H1 (cell line): ENCODE measurements around the gene GADL1. TPM values are rescaled to one million over a fixed set of nuclear protein-coding genes. Genes with fewer than 3 reads are reported as not detected.

Experiments used
- CTCF ChIA-PET: fragments of 300-600 bp; sonication (Branson Sonifier 250); formaldehyde crosslinking; loops from one replicate; lab custom pipeline; 2021; ENCODE audit not compliant: partially characterized antibody; lab: Charles Lee
- POLR2A ChIA-PET: fragments of 300-600 bp; sonication (Branson Sonifier 250); formaldehyde crosslinking; loops from one replicate; lab custom pipeline; 2021; ENCODE audit warnings: inconsistent platforms; ENCODE audit not compliant: partially characterized antibody; lab: Charles Lee
- DNase-seq, 2 experiments: peaks; one replicate each; pipeline versions ENCODE4 v3.0.0 to v3.0.0-alpha.2; 2010 to 2022; ENCODE audit warnings: low spot score in 2 of 2, low read depth in 1 of 2, mixed read lengths in 1 of 2
- FAIRE-seq: peaks from 2 replicates; lab custom pipeline; 2011; peaks lifted over from hg19 to GRCh38; lab: Jason Lieb, UNC
- H2AFZ ChIP-seq: 2 replicates; pipeline ENCODE4 v1.8.1; 2012; ENCODE audit warnings: low read length, inconsistent platforms
- H2AK5ac ChIP-seq: 2 replicates; pipeline ENCODE4 v1.6.1; 2013; ENCODE audit warnings: low read depth, low read length
- H2BK120ac ChIP-seq: replicated peaks from 2 replicates; pipeline ENCODE3; 2013; ENCODE audit warnings: low read depth, low read length, inconsistent platforms
- H2BK12ac ChIP-seq: 2 replicates; pipeline ENCODE4 v1.6.1; 2013; ENCODE audit warnings: low read depth, low read length
- H2BK15ac ChIP-seq: 2 replicates; pipeline ENCODE4 v1.6.1; 2013; ENCODE audit warnings: low read length
- H2BK20ac ChIP-seq: 2 replicates; pipeline ENCODE4 v1.6.1; 2013; ENCODE audit warnings: low read length
- H2BK5ac ChIP-seq: 2 replicates; pipeline ENCODE4 v1.6.1; 2013; ENCODE audit warnings: low read depth, low read length
- H3K14ac ChIP-seq: 2 replicates; pipeline ENCODE4 v1.6.1; 2013; ENCODE audit warnings: inconsistent platforms; ENCODE audit not compliant: insufficient read length
- H3K18ac ChIP-seq: 2 replicates; pipeline ENCODE4 v1.6.1; 2013; ENCODE audit warnings: low read length; ENCODE audit errors: extremely low read depth
- H3K23ac ChIP-seq: 2 replicates; pipeline ENCODE4 v1.6.1; 2013; ENCODE audit warnings: inconsistent platforms; ENCODE audit not compliant: insufficient read length
- H3K23me2 ChIP-seq: 2 replicates; pipeline ENCODE4 v1.6.1; 2013; ENCODE audit warnings: low read depth, low read length
- H3K27ac ChIP-seq: 2 replicates; pipeline ENCODE4 v1.6.1; 2011; ENCODE audit warnings: low read depth, low read length, inconsistent platforms
- H3K27me3 ChIP-seq, 4 experiments: replicated peaks in 1 of 4; 1 replicate in 1 of 4; 2 replicates in 3 of 4; pipeline versions ENCODE4 v1.6.1 to v1.8.1; 2011 to 2013; ENCODE audit warnings: low read length in 3 of 4, mild to moderate bottlenecking in 3 of 4, inconsistent platforms in 2 of 4, mixed read lengths in 2 of 4, moderate library complexity in 1 of 4; ENCODE audit not compliant: control insufficient read depth in 3 of 4, insufficient read depth in 3 of 4; ENCODE audit errors: extremely low read depth in 1 of 4
- H3K36me3 ChIP-seq, 4 experiments: 2 replicates each; pipeline versions ENCODE4 v1.6.1 to v1.8.1; 2011 to 2013; ENCODE audit warnings: mild to moderate bottlenecking in 4 of 4, low read length in 3 of 4, moderate library complexity in 2 of 4, control low read depth in 1 of 4, inconsistent platforms in 1 of 4; ENCODE audit not compliant: insufficient read depth in 4 of 4, control insufficient read depth in 2 of 4
- H3K4ac ChIP-seq: replicated peaks from 2 replicates; pipeline ENCODE3; 2013; ENCODE audit warnings: low read length, low read depth, mixed read lengths, inconsistent platforms; ENCODE audit not compliant: insufficient read length
- H3K4me1 ChIP-seq, 4 experiments: replicated peaks in 1 of 4; 1 replicate in 1 of 4; 2 replicates in 3 of 4; pipeline versions ENCODE4 v1.6.1 to v1.8.1; 2011 to 2013; ENCODE audit warnings: low read length in 3 of 4, inconsistent platforms in 2 of 4, mixed read lengths in 1 of 4; ENCODE audit not compliant: insufficient read depth in 4 of 4, control insufficient read depth in 3 of 4
- H3K4me2 ChIP-seq, 2 experiments: 2 replicates each; pipeline versions ENCODE4 v1.6.1 to v1.8.1; 2011 to 2013; ENCODE audit warnings: low read depth in 2 of 2, low read length in 2 of 2, control low read depth in 1 of 2, inconsistent platforms in 1 of 2, mild to moderate bottlenecking in 1 of 2; ENCODE audit not compliant: insufficient read depth in 1 of 2
- H3K4me3 ChIP-seq, 4 experiments: fragments of 200-600, 300-600 bp in 1 of 4; sonication (generic), shearing (Covaris generic), sonication (Bioruptor Twin) in 1 of 4; 2 replicates each; pipeline versions ENCODE4 v1.5.1 to v1.8.1; 2011 to 2016; ENCODE audit warnings: low read length in 4 of 4, low read depth in 3 of 4, control low read depth in 2 of 4, inconsistent platforms in 2 of 4, mild to moderate bottlenecking in 2 of 4, mixed read lengths in 1 of 4, moderate library complexity in 1 of 4; ENCODE audit not compliant: insufficient read depth in 2 of 4; ENCODE audit errors: extremely low read depth in 1 of 4
- H3K56ac ChIP-seq: replicated peaks from 2 replicates; pipeline ENCODE3; 2013; ENCODE audit warnings: low read depth, mild to moderate bottlenecking, mixed read lengths, low read length, inconsistent platforms; ENCODE audit not compliant: insufficient read length
- H3K79me1 ChIP-seq: 2 replicates; pipeline ENCODE4 v1.6.1; 2013; ENCODE audit warnings: low read depth, low read length, control low read depth
- H3K79me2 ChIP-seq, 2 experiments: 2 replicates each; pipeline versions ENCODE4 v1.6.1 to v1.8.1; 2012 to 2013; ENCODE audit warnings: low read length in 2 of 2, mild to moderate bottlenecking in 2 of 2, inconsistent platforms in 1 of 2; ENCODE audit not compliant: insufficient read depth in 2 of 2, control insufficient read depth in 1 of 2
- H3K9ac ChIP-seq, 4 experiments: replicated peaks in 1 of 4; 1 replicate in 1 of 4; 2 replicates in 3 of 4; pipeline versions ENCODE4 v1.6.1 to v1.8.1; 2011 to 2013; ENCODE audit warnings: low read depth in 3 of 4, low read length in 3 of 4, control low read depth in 2 of 4, mild to moderate bottlenecking in 2 of 4, moderate library complexity in 2 of 4, inconsistent platforms in 1 of 4; ENCODE audit errors: extremely low read depth in 1 of 4
- H3K9me3 ChIP-seq, 2 experiments: 2 replicates each; pipeline versions ENCODE4 v1.6.1 to v1.8.1; 2012 to 2013; ENCODE audit warnings: mild to moderate bottlenecking in 2 of 2, moderate library complexity in 2 of 2, control low read depth in 1 of 2, inconsistent platforms in 1 of 2, low read depth in 1 of 2, low read length in 1 of 2, mixed read lengths in 1 of 2; ENCODE audit not compliant: insufficient read depth in 2 of 2
- H4K20me1 ChIP-seq, 2 experiments: replicated peaks in 1 of 2; 2 replicates each; pipeline versions ENCODE3 to v1.8.1; 2011 to 2013; ENCODE audit warnings: inconsistent platforms in 2 of 2, low read length in 2 of 2, mild to moderate bottlenecking in 1 of 2; ENCODE audit not compliant: insufficient read depth in 2 of 2, control insufficient read depth in 1 of 2
- H4K5ac ChIP-seq: 2 replicates; pipeline ENCODE4 v1.6.1; 2013; ENCODE audit warnings: low read length, low read depth, mixed read lengths, inconsistent platforms; ENCODE audit not compliant: insufficient read length
- H4K8ac ChIP-seq: 2 replicates; pipeline ENCODE4 v1.8.0; 2013; ENCODE audit warnings: mild to moderate bottlenecking, moderate library complexity, low read length, inconsistent platforms; ENCODE audit not compliant: insufficient read depth; ENCODE audit errors: extremely low read depth
- H4K91ac ChIP-seq: replicated peaks from 2 replicates; pipeline ENCODE3; 2013; ENCODE audit warnings: low read length, mixed read lengths, inconsistent platforms; ENCODE audit not compliant: insufficient read length
- CTBP2 ChIP-seq: IDR thresholded peaks from 2 replicates; pipeline ENCODE4 v1.7.0; 2011; ENCODE audit warnings: borderline replicate concordance, mild to moderate bottlenecking, moderate library complexity, mixed read lengths, low read length; ENCODE audit not compliant: insufficient read depth, insufficient read length
- MAX ChIP-seq: IDR thresholded peaks from 2 replicates; pipeline ENCODE4 v1.6.1; 2012; ENCODE audit warnings: inconsistent platforms
- POU5F1 ChIP-seq: IDR thresholded peaks from 2 replicates; pipeline ENCODE4 v1.6.1; 2011; ENCODE audit warnings: low read depth, mild to moderate bottlenecking, low read length, moderate library complexity
- RBBP5 ChIP-seq: IDR thresholded peaks from 2 replicates; pipeline ENCODE4 v1.7.1; 2012; ENCODE audit warnings: low read depth, mild to moderate bottlenecking, inconsistent platforms, low read length, moderate library complexity, borderline replicate concordance
- WGBS, 2 experiments: shearing (Covaris generic) in 1 of 2; methylation state at CpG; one replicate each; pipeline versions ENCODE4 v1.1.6 to v1.1.7; 2013 to 2015; ENCODE audit warnings: low lambda C conversion rate in 2 of 2, mixed read lengths in 2 of 2, inconsistent platforms in 1 of 2, low coverage in 1 of 2, missing lambda C conversion rate in 1 of 2; ENCODE audit not compliant: insufficient replicate concordance in 2 of 2, insufficient coverage in 1 of 2, insufficient read length in 1 of 2; ENCODE audit errors: extremely low coverage in 1 of 2, missing lambda C conversion rate in 1 of 2; 5-methylcytosine and 5-hydroxymethylcytosine counted together
- polyA plus RNA-seq, 7 experiments: library from polyadenylated mRNA; depleted of rRNA in 3 of 7; stranded (reverse) in 5 of 7; unstranded in 2 of 7; fragments of >200 nt in 5 of 7; fragments of 200-250 nt in 2 of 7; gene quantifications; 1 replicate in 5 of 7; 2 replicates in 1 of 7; 4 replicates in 1 of 7; pipeline versions ENCODE4 v1.2.1 to v1.2.3, GENCODE V29; 2011 to 2013; ENCODE audit warnings: missing spikeins in 2 of 7, mixed read lengths in 2 of 7
- total RNA-seq: library from RNA; stranded (reverse); fragmentation: NEBNext Ultra II Directional; extraction: Animal tissue kit (Norgen Biotek cat#: 25700); gene quantifications from 2 replicates; pipeline ENCODE4 v1.2.1, GENCODE V29; 2021

The GADL1 gene
- total and polyA plus RNA-seq, 2 of the 8 experiments (the other 6 are each of a cell fraction or from before 2014, with no cell fraction given) = 0.03 to 0.30 TPM

- H4K20me1 ChIP-seq = no peaks in the 10 kb centered on the region
- no peak overlapping the region for H3K27ac ChIP-seq
- POLR2A ChIA-PET = no interaction called here
- H3K14ac ChIP-seq = no peak overlapping the region
- H3K4ac ChIP-seq = no peak overlapping the region
- no peak for TF ChIP-seq MAX
- TF ChIP-seq RBBP5 = no peak
- no peak for TF ChIP-seq POU5F1
- no peak for TF ChIP-seq CTBP2
- peaks cover 4 to 19% (median 12%) of the 10 kb centered on the region in 4 experiments for H3K36me3 ChIP-seq
- no peak overlapping the region for H3K4me2 ChIP-seq
- no peaks in the 10 kb centered on the region for H3K79me2 ChIP-seq
- no peak for DNase-seq
- H2BK20ac ChIP-seq = no peak overlapping the region
- H3K27me3 ChIP-seq = no peaks in the 10 kb centered on the region
- no peak overlapping the region for H3K56ac ChIP-seq
- H2AFZ ChIP-seq = no peak overlapping the region
- no peak overlapping the region for H4K91ac ChIP-seq
- no peaks in the 10 kb centered on the region for H3K9me3 ChIP-seq
- H2BK5ac ChIP-seq = no peak overlapping the region
- no peak overlapping the region for H4K8ac ChIP-seq
- no peak overlapping the region for H4K5ac ChIP-seq
- no peaks in the 10 kb centered on the region for H3K79me1 ChIP-seq
- no peak overlapping the region for H3K4me3 ChIP-seq
- peaks cover 0 to 7% (median 5%) of the 10 kb centered on the region in 4 experiments; a peak in 4 of 7 replicates for H3K4me1 ChIP-seq
- H3K9ac ChIP-seq = no peak overlapping the region
- CTCF ChIA-PET = interaction anchor here (1.2 to 6.6 kb wide), 2 partner anchors 16 to 19 kb away, joined by 5 to 51 read pairs; no protein-coding TSS in a partner anchor
- FAIRE-seq = no peak
- H3K23ac ChIP-seq = no peak overlapping the region
- WGBS, 2 experiments = 93% methylated on average over 8 of the region's 8 CpGs; no CpG with 5 or more reads in 1 of the 2 experiments
- H3K18ac ChIP-seq = no peak overlapping the region
- no peak overlapping the region for H2AK5ac ChIP-seq
- no peaks in the 10 kb centered on the region for H3K23me2 ChIP-seq
- no peak overlapping the region for H2BK120ac ChIP-seq
- H2BK12ac ChIP-seq = no peak overlapping the region
- no peak overlapping the region for H2BK15ac ChIP-seq
Observed at GRCh38 chr3:30677347-30677685, 217.1 kb downstream of the GADL1 start.
